ENCODE results near the gene SERTAD1.
"Not testable (repeated sequence)": the region's sequence is repeated elsewhere in the genome, so short reads cannot be mapped to it uniquely, and the experiment has no call there.

The SERTAD1 gene

GRCh38 chr19:40461669-40462221 lies 36.0 kb upstream of the SERTAD1 start:
- Histone ChIP-seq H3K4me1 (ENCODE audit: insufficient read depth, low read length) (peaks cover 9% of the 10 kb centered on the region), H3K4me3 (ENCODE audit: low read length) (no peak overlapping the region), H3K36me3 (ENCODE audit: insufficient read depth, low read length) (no peaks in the 10 kb centered on the region), H3K9me3 (ENCODE audit: low read length) (no peaks in the 10 kb centered on the region), H2AFZ (ENCODE audit: low read depth, low read length) (no peak overlapping the region), H3K27me3 (ENCODE audit: insufficient read depth, low read length) (peaks cover 7% of the 10 kb centered on the region)

- Histone ChIP-seq H3K27me3 (ENCODE audit: insufficient read depth, low read length) (no peaks in the 10 kb centered on the region), H3K36me3 (ENCODE audit: insufficient read depth, low read length) (no peaks in the 10 kb centered on the region), H3K4me1 (ENCODE audit: insufficient read depth, low read length) (no peaks in the 10 kb centered on the region), H2AFZ (ENCODE audit: low read depth, low read length) (no peak overlapping the region), H3K4me3 (ENCODE audit: low read length) (no peak overlapping the region), H3K9me3 (ENCODE audit: low read length) (no peaks in the 10 kb centered on the region)
Measured at GRCh38 chr19:40460185-40460584, 34.4 kb upstream of the SERTAD1 start.

- Histone ChIP-seq H3K27me3 (ENCODE audit: insufficient read depth, low read length) (no peaks in the 10 kb centered on the region), H2AFZ (ENCODE audit: low read depth, low read length) (no peak overlapping the region), H3K36me3 (ENCODE audit: insufficient read depth, low read length) (no peaks in the 10 kb centered on the region), H3K4me1 (ENCODE audit: insufficient read depth, low read length) (no peaks in the 10 kb centered on the region), H3K9me3 (ENCODE audit: low read length) (no peaks in the 10 kb centered on the region), H3K4me3 (ENCODE audit: low read length) (no peak overlapping the region)
Measured at GRCh38 chr19:40458597-40458974, 32.8 kb upstream of the SERTAD1 start.

GRCh38 chr19:40457953-40458596 lies 32.3 kb upstream of the SERTAD1 start:
- H3K4me3 ChIP-seq (ENCODE audit: low read length), result no peak overlapping the region
- no peaks in the 10 kb centered on the region for H3K27me3 ChIP-seq (ENCODE audit: insufficient read depth, low read length)
- no peaks in the 10 kb centered on the region for H3K9me3 ChIP-seq (ENCODE audit: low read length)
- no peaks in the 10 kb centered on the region for H3K4me1 ChIP-seq (ENCODE audit: insufficient read depth, low read length)
- H3K36me3 ChIP-seq (ENCODE audit: insufficient read depth, low read length), result no peaks in the 10 kb centered on the region
- H2AFZ ChIP-seq (ENCODE audit: low read depth, low read length), result no peak overlapping the region

- Histone ChIP-seq H3K27me3 (ENCODE audit: insufficient read depth, low read length) (no peaks in the 10 kb centered on the region), H2AFZ (ENCODE audit: low read depth, low read length) (no peak overlapping the region), H3K4me3 (ENCODE audit: low read length) (no peak overlapping the region), H3K4me1 (ENCODE audit: insufficient read depth, low read length) (no peaks in the 10 kb centered on the region), H3K9me3 (ENCODE audit: low read length) (no peaks in the 10 kb centered on the region), H3K36me3 (ENCODE audit: insufficient read depth, low read length) (no peaks in the 10 kb centered on the region)
Measured at GRCh38 chr19:40457048-40457447, 31.3 kb upstream of the SERTAD1 start.

- H3K4me3 ChIP-seq (ENCODE audit: low read length); H3K27me3 ChIP-seq (ENCODE audit: insufficient read depth, low read length); H2AFZ ChIP-seq (ENCODE audit: low read depth, low read length); H3K9me3 ChIP-seq (ENCODE audit: low read length); H3K4me1 ChIP-seq (ENCODE audit: insufficient read depth, low read length); H3K36me3 ChIP-seq (ENCODE audit: insufficient read depth, low read length): not testable (repeated sequence)
Measured at GRCh38 chr19:40453943-40454342, 28.2 kb upstream of the SERTAD1 start.

GRCh38 chr19:40453151-40453735 lies 27.5 kb upstream of the SERTAD1 start:
- no peaks in the 10 kb centered on the region for H3K36me3 ChIP-seq (ENCODE audit: insufficient read depth, low read length)
- H3K4me1 ChIP-seq (ENCODE audit: insufficient read depth, low read length), result no peaks in the 10 kb centered on the region
- no peaks in the 10 kb centered on the region for H3K9me3 ChIP-seq (ENCODE audit: low read length)
- H3K27me3 ChIP-seq (ENCODE audit: insufficient read depth, low read length), result no peaks in the 10 kb centered on the region
- H2AFZ ChIP-seq (ENCODE audit: low read depth, low read length), result no peak overlapping the region
- H3K4me3 ChIP-seq (ENCODE audit: low read length), result no peak overlapping the region

GRCh38 chr19:40452016-40452415 lies 26.2 kb upstream of the SERTAD1 start:
- Histone ChIP-seq H3K27me3 (ENCODE audit: insufficient read depth, low read length) (no peaks in the 10 kb centered on the region), H2AFZ (ENCODE audit: low read depth, low read length) (no peak overlapping the region), H3K36me3 (ENCODE audit: insufficient read depth, low read length) (no peaks in the 10 kb centered on the region), H3K4me1 (ENCODE audit: insufficient read depth, low read length) (no peaks in the 10 kb centered on the region), H3K4me3 (ENCODE audit: low read length) (no peak overlapping the region), H3K9me3 (ENCODE audit: low read length) (no peaks in the 10 kb centered on the region)

- peaks cover 3% of the 10 kb centered on the region for H3K4me1 ChIP-seq (ENCODE audit: insufficient read depth, low read length)
- no peaks in the 10 kb centered on the region for H3K9me3 ChIP-seq (ENCODE audit: low read length)
- no peaks in the 10 kb centered on the region for H3K36me3 ChIP-seq (ENCODE audit: insufficient read depth, low read length)
- no peaks in the 10 kb centered on the region for H3K27me3 ChIP-seq (ENCODE audit: insufficient read depth, low read length)
- H2AFZ ChIP-seq (ENCODE audit: low read depth, low read length), result no peak overlapping the region
- no peak overlapping the region for H3K4me3 ChIP-seq (ENCODE audit: low read length)
Measured at GRCh38 chr19:40450664-40451063, 24.9 kb upstream of the SERTAD1 start.

- no peaks in the 10 kb centered on the region for H3K9me3 ChIP-seq (ENCODE audit: low read length)
- H3K36me3 ChIP-seq (ENCODE audit: insufficient read depth, low read length), result no peaks in the 10 kb centered on the region
- H3K27me3 ChIP-seq (ENCODE audit: insufficient read depth, low read length), result no peaks in the 10 kb centered on the region
- H3K4me3 ChIP-seq (ENCODE audit: low read length), result no peak overlapping the region
- no peak overlapping the region for H2AFZ ChIP-seq (ENCODE audit: low read depth, low read length)
- peaks cover 10% of the 10 kb centered on the region for H3K4me1 ChIP-seq (ENCODE audit: insufficient read depth, low read length)
Measured at GRCh38 chr19:40449506-40449905, 23.7 kb upstream of the SERTAD1 start.

GRCh38 chr19:40446263-40446784 lies 20.5 kb upstream of the SERTAD1 start:
- Histone ChIP-seq H3K9me3 (ENCODE audit: low read length) (no peaks in the 10 kb centered on the region), H3K4me1 (ENCODE audit: insufficient read depth, low read length) (peaks cover 25% of the 10 kb centered on the region), H3K27me3 (ENCODE audit: insufficient read depth, low read length) (no peaks in the 10 kb centered on the region), H3K4me3 (ENCODE audit: low read length) (no peak overlapping the region), H2AFZ (ENCODE audit: low read depth, low read length) (no peak overlapping the region), H3K36me3 (ENCODE audit: insufficient read depth, low read length) (peaks cover 10% of the 10 kb centered on the region)

GRCh38 chr19:40445780-40446262 lies 20.0 kb upstream of the SERTAD1 start:
- H3K4me3 ChIP-seq (ENCODE audit: low read length), result no peak overlapping the region
- H2AFZ ChIP-seq (ENCODE audit: low read depth, low read length), result no peak overlapping the region
- H3K4me1 ChIP-seq (ENCODE audit: insufficient read depth, low read length), result peaks cover 30% of the 10 kb centered on the region
- peaks cover 15% of the 10 kb centered on the region for H3K36me3 ChIP-seq (ENCODE audit: insufficient read depth, low read length)
- no peaks in the 10 kb centered on the region for H3K27me3 ChIP-seq (ENCODE audit: insufficient read depth, low read length)
- H3K9me3 ChIP-seq (ENCODE audit: low read length), result no peaks in the 10 kb centered on the region

- H2AFZ ChIP-seq (ENCODE audit: low read depth, low read length), result peak overlapping the region; percentile 92
- H3K36me3 ChIP-seq (ENCODE audit: insufficient read depth, low read length), result peaks cover 22% of the 10 kb centered on the region
- peaks cover 31% of the 10 kb centered on the region for H3K4me1 ChIP-seq (ENCODE audit: insufficient read depth, low read length)
- no peaks in the 10 kb centered on the region for H3K27me3 ChIP-seq (ENCODE audit: insufficient read depth, low read length)
- H3K4me3 ChIP-seq (ENCODE audit: low read length), result peak overlapping the region; percentile 99
- no peaks in the 10 kb centered on the region for H3K9me3 ChIP-seq (ENCODE audit: low read length)
Measured at GRCh38 chr19:40444825-40445312, 19.1 kb upstream of the SERTAD1 start.

Data from neuron (in vitro differentiated cells).